Esophagus (tissue), 2 donors: Measurements from ENCODE around the gene INPP5E. TPM values are rescaled to one million over a fixed set of nuclear protein-coding genes. Genes with fewer than 3 reads are reported as not detected.

Experiments
- H3K27ac ChIP-seq, 2 donors: one replicate each; pipeline ENCODE4 v1.5.1; 2013; ENCODE audit warnings: low read depth in 2 of 2, mild to moderate bottlenecking in 2 of 2, inconsistent platforms in 1 of 2, low read length in 1 of 2, moderate library complexity in 1 of 2
- H3K27me3 ChIP-seq, 2 donors: one replicate each; pipeline ENCODE4 v1.6.1; 2013; ENCODE audit warnings: low read length in 2 of 2, control low read depth in 1 of 2, mild to moderate bottlenecking in 1 of 2; ENCODE audit not compliant: insufficient read depth in 2 of 2, control insufficient read depth in 1 of 2
- H3K36me3 ChIP-seq, 2 donors: one replicate each; pipeline ENCODE4 v1.6.1; 2013; ENCODE audit warnings: low read length in 1 of 2; ENCODE audit not compliant: control insufficient read depth in 2 of 2, insufficient read depth in 2 of 2
- H3K4me1 ChIP-seq, 2 donors: one replicate each; pipeline ENCODE4 v1.6.1; 2013; ENCODE audit warnings: low read length in 1 of 2; ENCODE audit not compliant: control insufficient read depth in 2 of 2, insufficient read depth in 2 of 2
- H3K4me3 ChIP-seq, 2 donors: one replicate each; pipeline ENCODE4 v1.5.1; 2013; ENCODE audit warnings: low read length in 2 of 2, mild to moderate bottlenecking in 2 of 2, low read depth in 1 of 2, moderate library complexity in 1 of 2
- H3K9me3 ChIP-seq, 2 donors: one replicate each; pipeline ENCODE4 v1.6.1; 2013; ENCODE audit warnings: mild to moderate bottlenecking in 2 of 2, low read depth in 1 of 2, low read length in 1 of 2, moderate library complexity in 1 of 2; ENCODE audit not compliant: control insufficient read depth in 2 of 2, insufficient read depth in 1 of 2
- WGBS, 2 donors: extraction: QIAGEN DNeasy Blood & Tissue Kit; methylation state at CpG; one replicate each; pipeline ENCODE4 v1.1.7; 2013; 5-methylcytosine and 5-hydroxymethylcytosine counted together
- polyA plus RNA-seq, 2 donors: library from polyadenylated mRNA; stranded (reverse); fragments of 200-250 nt; gene quantifications; one replicate each; pipeline ENCODE4 v1.2.3, GENCODE V29; 2013
- donor health status: healthy with polysubstance abuse.
- donor health status: Bipolar disorder and iron deficiency.

The INPP5E gene
- polyA plus RNA-seq, 2 donors: 6.2 to 10.5 TPM

GRCh38 chr9:136393531-136393930, 46.1 kb downstream of the INPP5E start:
- WGBS, 2 donors: 84 to 87% methylated on average over 17 of the region's 17 CpGs
- Histone ChIP-seq H3K36me3 (peaks cover 21 to 56% of the 10 kb centered on the region in 2 donors), H3K27ac (no peak overlapping the region), H3K27me3 (no peaks in the 10 kb centered on the region), H3K9me3 (no peaks in the 10 kb centered on the region), H3K4me1 (peaks cover 0 to under 1% of the 10 kb centered on the region in 2 donors), H3K4me3 (no peak overlapping the region)

GRCh38 chr9:136392538-136393449, 46.9 kb downstream of the INPP5E start:
- Histone ChIP-seq H3K9me3 (no peaks in the 10 kb centered on the region), H3K27ac (no peak overlapping the region), H3K4me1 (no peaks in the 10 kb centered on the region), H3K4me3 (no peak overlapping the region), H3K36me3 (peaks cover 26 to 60% of the 10 kb centered on the region in 2 donors), H3K27me3 (no peaks in the 10 kb centered on the region)
- WGBS, 2 donors: 87% methylated on average over 21 of the region's 21 CpGs

- no peaks in the 10 kb centered on the region for H3K4me1 ChIP-seq
- peaks cover 32 to 65% of the 10 kb centered on the region in 2 donors for H3K36me3 ChIP-seq
- no peaks in the 10 kb centered on the region for H3K9me3 ChIP-seq
- H3K27ac ChIP-seq: no peak overlapping the region
- WGBS, 2 donors: 92% methylated on average over 28 of the region's 28 CpGs
- H3K27me3 ChIP-seq: no peaks in the 10 kb centered on the region
- H3K4me3 ChIP-seq: no peak overlapping the region
Measured at GRCh38 chr9:136391737-136392537, 47.7 kb downstream of the INPP5E start.

- 84 to 85% methylated on average over 14 of the region's 14 CpGs for WGBS, 2 donors
- no peaks in the 10 kb centered on the region for H3K9me3 ChIP-seq
- H3K4me3 ChIP-seq: no peak overlapping the region
- H3K36me3 ChIP-seq: peaks cover 25 to 45% of the 10 kb centered on the region in 2 donors
- H3K4me1 ChIP-seq: no peaks in the 10 kb centered on the region
- no peak overlapping the region for H3K27ac ChIP-seq
- no peaks in the 10 kb centered on the region for H3K27me3 ChIP-seq
Measured at GRCh38 chr9:136389396-136389795, 50.2 kb downstream of the INPP5E start.

- Histone ChIP-seq H3K4me1 (no peaks in the 10 kb centered on the region), H3K36me3 (peaks cover 36 to 52% of the 10 kb centered on the region in 2 donors), H3K9me3 (no peaks in the 10 kb centered on the region), H3K27me3 (no peaks in the 10 kb centered on the region), H3K4me3 (no peak overlapping the region), H3K27ac (no peak overlapping the region)
- 94 to 97% methylated on average over 13 to 19 of the region's 19 CpGs for WGBS, 2 donors
Measured at GRCh38 chr9:136387217-136387616, 52.4 kb downstream of the INPP5E start.

GRCh38 chr9:136386018-136386417, 53.6 kb downstream of the INPP5E start:
- WGBS, 2 donors: 83 to 90% methylated on average over 13 of the region's 13 CpGs
- no peaks in the 10 kb centered on the region for H3K4me1 ChIP-seq
- peaks cover 32 to 54% of the 10 kb centered on the region in 2 donors for H3K36me3 ChIP-seq
- no peaks in the 10 kb centered on the region for H3K27me3 ChIP-seq
- no peaks in the 10 kb centered on the region for H3K9me3 ChIP-seq
- no peak overlapping the region for H3K27ac ChIP-seq
- no peak overlapping the region for H3K4me3 ChIP-seq

- WGBS, 2 donors: 81 to 86% methylated on average over 11 of the region's 11 CpGs
- no peak overlapping the region for H3K27ac ChIP-seq
- H3K27me3 ChIP-seq: no peaks in the 10 kb centered on the region
- H3K9me3 ChIP-seq: no peaks in the 10 kb centered on the region
- H3K4me3 ChIP-seq: no peak overlapping the region
- H3K4me1 ChIP-seq: no peaks in the 10 kb centered on the region
- peaks cover 32 to 62% of the 10 kb centered on the region in 2 donors for H3K36me3 ChIP-seq
Measured at GRCh38 chr9:136385015-136385414, 54.6 kb downstream of the INPP5E start.

- no peaks in the 10 kb centered on the region for H3K9me3 ChIP-seq
- WGBS, 2 donors: 96 to 97% methylated on average over 20 of the region's 20 CpGs
Measured at GRCh38 chr9:136383436-136383835, 56.2 kb downstream of the INPP5E start.

GRCh38 chr9:136381966-136382513, 57.6 kb downstream of the INPP5E start:
- 90 to 91% methylated on average over 25 of the region's 25 CpGs for WGBS, 2 donors
- H3K9me3 ChIP-seq: no peaks in the 10 kb centered on the region
- no peak overlapping the region for H3K4me3 ChIP-seq
- no peak overlapping the region for H3K27ac ChIP-seq
- peaks cover 15 to 55% of the 10 kb centered on the region in 2 donors for H3K36me3 ChIP-seq
- H3K4me1 ChIP-seq: no peaks in the 10 kb centered on the region
- H3K27me3 ChIP-seq: no peaks in the 10 kb centered on the region

More at GRCh38 chr9:136383436-136383835, 56.2 kb downstream of the INPP5E start:
- Histone ChIP-seq H3K4me1 (no peaks in the 10 kb centered on the region), H3K27me3 (no peaks in the 10 kb centered on the region), H3K4me3 (no peak overlapping the region), H3K27ac (no peak overlapping the region), H3K36me3 (peaks cover 25 to 66% of the 10 kb centered on the region in 2 donors)
